NCI-H774 (cell line): ENCODE results near the gene MIA.
"Not testable (repeated sequence)": the region's sequence is repeated elsewhere in the genome, so short reads cannot be mapped to it uniquely, and the experiment has no call there.

ENCODE experiments used
- DNase-seq: peaks from one replicate; lab custom pipeline; 2025; lab: John Stamatoyannopoulos, UW

The MIA gene

GRCh38 chr19:40803857-40804782 is 28.8 kb downstream of the MIA start:
- no peak for DNase-seq

GRCh38 chr19:40804783-40805242 is 29.5 kb downstream of the MIA start:
- DNase-seq = no peak

- no peak for DNase-seq
Observed at GRCh38 chr19:40805258-40805868, 30.0 kb downstream of the MIA start.

- DNase-seq = no peak
Observed at GRCh38 chr19:40806423-40807146, 31.3 kb downstream of the MIA start.

GRCh38 chr19:40807147-40808020 is 32.1 kb downstream of the MIA start:
- no peak for DNase-seq

- DNase-seq = no peak
Observed at GRCh38 chr19:40808021-40808325, 32.7 kb downstream of the MIA start.

GRCh38 chr19:40808497-40808896 is 33.2 kb downstream of the MIA start:
- DNase-seq = no peak

GRCh38 chr19:40809358-40810086 is 34.2 kb downstream of the MIA start:
- no peak for DNase-seq

- DNase-seq = no peak
Observed at GRCh38 chr19:40810160-40810559, 34.8 kb downstream of the MIA start.

- peak; percentile 63 for DNase-seq
Observed at GRCh38 chr19:40810649-40811408, 35.5 kb downstream of the MIA start.

- DNase-seq = no peak
Observed at GRCh38 chr19:40811478-40812341, 36.4 kb downstream of the MIA start.

- not testable (repeated sequence) for DNase-seq
Observed at GRCh38 chr19:40812571-40812970, 37.2 kb downstream of the MIA start.

GRCh38 chr19:40813182-40813581 is 37.9 kb downstream of the MIA start:
- no peak for DNase-seq

- no peak for DNase-seq
Observed at GRCh38 chr19:40815223-40815622, 39.9 kb downstream of the MIA start.

GRCh38 chr19:40818480-40819399 is 43.4 kb downstream of the MIA start:
- DNase-seq = peak; percentile 10

- peak; percentile 3 for DNase-seq
Observed at GRCh38 chr19:40819479-40820234, 44.3 kb downstream of the MIA start.

- DNase-seq = no peak
Observed at GRCh38 chr19:40822161-40822560, 46.8 kb downstream of the MIA start.
